GM19238 (cell line): Measurements from ENCODE around the gene MPIG6B.

ENCODE experiments used
- DNase-seq: peaks from one replicate; pipeline ENCODE4 v3.0.0; 2011; ENCODE audit warnings: low spot score; ENCODE audit not compliant: insufficient read length

The MPIG6B gene

DNA sequence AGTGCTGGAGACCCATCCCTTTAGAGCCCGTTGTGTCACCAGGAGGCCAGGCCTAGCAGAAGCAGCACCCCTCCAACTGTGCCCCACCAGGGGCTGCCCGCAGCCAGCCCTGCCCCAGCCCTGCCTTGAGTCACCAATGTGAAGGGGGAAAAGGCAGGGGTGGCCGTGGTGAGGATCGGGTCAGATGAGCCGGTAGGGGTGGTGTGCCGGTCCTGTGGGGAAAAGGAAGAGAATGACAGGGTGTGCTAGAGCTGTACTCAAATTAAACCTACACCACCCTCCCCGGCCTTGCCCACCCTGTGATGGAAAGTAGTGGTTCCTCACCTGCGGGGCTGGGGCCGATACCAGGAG is 42.4 kb downstream of the MPIG6B start:
- DNase-seq, result no peak

GRCh38 chr6:31765910-31766794 is 43.0 kb downstream of the MPIG6B start:
- no peak for DNase-seq

- no peak for DNase-seq
Observed at GRCh38 chr6:31767096-31767645, 44.0 kb downstream of the MPIG6B start.

GRCh38 chr6:31768363-31769257 is 45.4 kb downstream of the MPIG6B start:
- DNase-seq, result no peak

GRCh38 chr6:31769684-31770371 is 46.7 kb downstream of the MPIG6B start:
- DNase-seq, result peak; percentile 87

DNA sequence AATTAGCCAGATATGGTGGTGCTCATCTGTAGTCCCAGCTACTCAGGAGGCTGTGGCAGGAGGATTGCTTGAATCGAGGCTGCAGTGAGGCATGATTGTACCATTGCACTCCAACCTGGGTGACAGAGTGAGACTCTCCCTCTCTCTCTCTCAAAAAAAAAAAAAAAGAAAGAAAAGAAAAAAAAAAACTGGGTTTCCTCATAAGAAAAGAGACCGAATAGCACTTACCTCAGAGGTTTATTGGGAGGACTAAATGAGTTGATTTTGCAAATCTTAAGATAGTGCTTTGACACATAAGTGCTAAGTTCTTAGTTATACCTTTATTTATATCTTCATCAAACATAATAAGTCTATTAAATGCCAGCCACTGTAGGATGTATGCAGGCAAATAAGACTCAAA is 47.7 kb downstream of the MPIG6B start:
- DNase-seq, result no peak

GRCh38 chr6:31771992-31772358 is 48.8 kb downstream of the MPIG6B start:
- DNase-seq, result no peak

- DNase-seq, result no peak
Observed at GRCh38 chr6:31775184-31775583, 52.0 kb downstream of the MPIG6B start.

- no peak for DNase-seq
Observed at GRCh38 chr6:31775633-31776484, 52.7 kb downstream of the MPIG6B start.
